Measurements from ENCODE around the gene MACROD2. TPM values are rescaled to one million over a fixed set of nuclear protein-coding genes. Genes with fewer than 3 reads are reported as not detected.
A peak's percentile ranks its signal among the peaks of the same experiment; 100 is the strongest.

Gene MACROD2
- polyA plus RNA-seq, 1 donor (not counting 4 experiments of a cell fraction or from before 2014, with no cell fraction given): 0.71 TPM

DNA sequence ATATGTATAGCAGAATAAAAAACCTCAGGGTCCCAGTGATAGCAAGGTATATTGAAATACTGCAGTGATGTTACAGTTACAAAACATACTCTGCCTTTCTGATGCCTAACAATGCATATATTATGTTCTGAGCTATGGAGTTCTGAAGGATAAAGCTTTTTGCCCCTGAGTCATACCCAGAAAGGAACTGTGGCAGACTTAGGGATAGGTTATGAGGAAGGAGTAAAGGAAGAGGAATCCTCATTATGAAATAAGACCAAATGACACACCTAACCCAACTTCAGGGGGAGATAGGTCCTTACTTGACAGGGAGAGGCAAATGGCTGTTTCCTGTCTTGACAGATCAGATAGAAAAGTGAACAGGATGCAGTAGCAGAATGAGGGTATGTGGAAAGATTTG lies 1282.7 kb downstream of the MACROD2 start:
- no peak for TF ChIP-seq EZH2 (IDR thresholded peaks at IDR 0.05; ENCODE audit: low read length)
- TF ChIP-seq, protein P1, sequence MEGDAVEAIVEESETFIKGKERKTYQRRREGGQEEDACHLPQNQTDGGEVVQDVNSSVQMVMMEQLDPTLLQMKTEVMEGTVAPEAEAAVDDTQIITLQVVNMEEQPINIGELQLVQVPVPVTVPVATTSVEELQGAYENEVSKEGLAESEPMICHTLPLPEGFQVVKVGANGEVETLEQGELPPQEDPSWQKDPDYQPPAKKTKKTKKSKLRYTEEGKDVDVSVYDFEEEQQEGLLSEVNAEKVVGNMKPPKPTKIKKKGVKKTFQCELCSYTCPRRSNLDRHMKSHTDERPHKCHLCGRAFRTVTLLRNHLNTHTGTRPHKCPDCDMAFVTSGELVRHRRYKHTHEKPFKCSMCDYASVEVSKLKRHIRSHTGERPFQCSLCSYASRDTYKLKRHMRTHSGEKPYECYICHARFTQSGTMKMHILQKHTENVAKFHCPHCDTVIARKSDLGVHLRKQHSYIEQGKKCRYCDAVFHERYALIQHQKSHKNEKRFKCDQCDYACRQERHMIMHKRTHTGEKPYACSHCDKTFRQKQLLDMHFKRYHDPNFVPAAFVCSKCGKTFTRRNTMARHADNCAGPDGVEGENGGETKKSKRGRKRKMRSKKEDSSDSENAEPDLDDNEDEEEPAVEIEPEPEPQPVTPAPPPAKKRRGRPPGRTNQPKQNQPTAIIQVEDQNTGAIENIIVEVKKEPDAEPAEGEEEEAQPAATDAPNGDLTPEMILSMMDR (optimal IDR thresholded peaks at IDR 0.05 in 1 of 3, IDR thresholded peaks at IDR 0.05 in 1 of 3, conservative IDR thresholded peaks at IDR 0.05 in 1 of 3; ENCODE audit: extremely low read depth in 1 of 3, insufficient read depth in 2 of 3, low read length in 3 of 3): no peak
- dilution Hi-C loops (cut with MboI; ENCODE audit: extremely low pct_ligation_motif_present, low sequenced_read_pairs): no loop called here

DNA sequence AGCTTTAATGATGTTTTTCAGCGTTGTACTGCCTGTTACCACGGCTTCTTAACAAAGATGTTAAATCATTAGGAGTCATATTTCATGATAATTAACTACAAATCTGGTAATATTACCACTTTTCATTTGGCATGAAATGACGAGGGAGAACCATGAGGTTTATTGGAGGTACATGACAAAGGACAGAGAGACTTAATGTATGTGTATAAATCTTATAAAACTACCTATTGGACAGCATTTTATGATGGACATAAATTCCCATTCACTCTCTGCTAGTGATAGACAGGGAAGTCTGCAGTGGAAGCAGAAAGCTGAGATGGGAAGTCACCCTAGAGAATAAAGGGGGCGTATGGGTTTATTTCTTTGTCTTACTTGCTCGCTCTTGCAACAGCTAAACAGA lies 1292.0 kb downstream of the MACROD2 start:
- Histone ChIP-seq H3K36me3 (ENCODE audit: control insufficient read depth in 2 of 2, extremely low read depth in 1 of 2, insufficient read depth in 2 of 2, low read length in 2 of 2) (no peaks in the 10 kb centered on the region), H3K27me3 (ENCODE audit: control insufficient read depth, extremely low read depth, insufficient read depth, low read length) (no peaks in the 10 kb centered on the region), H3K9me1 (ENCODE audit: control insufficient read depth, extremely low read depth, insufficient read depth, low read length) (no peaks in the 10 kb centered on the region), H2AFZ (ENCODE audit: control insufficient read depth, low read length) (no peak overlapping the region), H3K9ac (ENCODE audit: control insufficient read depth, extremely low read depth, insufficient read depth, low read length) (no peak overlapping the region), H3K9me3 (ENCODE audit: control insufficient read depth, low read depth, low read length) (no peaks in the 10 kb centered on the region), H3K4me1 (ENCODE audit: control insufficient read depth, extremely low read depth, insufficient read depth, low read length) (no peaks in the 10 kb centered on the region), H4K20me1 (ENCODE audit: control insufficient read depth, extremely low read depth, insufficient read depth, low read length) (no peaks in the 10 kb centered on the region), H3K79me2 (ENCODE audit: control insufficient read depth, insufficient read depth, low read length) (no peaks in the 10 kb centered on the region), H3K4me3 (ENCODE audit: control insufficient read depth in 2 of 3, extremely low read depth in 1 of 3, insufficient read depth in 2 of 3, low read depth in 1 of 3, low read length in 3 of 3) (no peak overlapping the region), H3K27ac (ENCODE audit: control insufficient read depth, insufficient read depth, low read length) (no peak overlapping the region), H3K4me2 (ENCODE audit: control insufficient read depth, extremely low read depth, insufficient read depth, low read depth, low read length) (no peak overlapping the region)
- no peak for TF ChIP-seq EZH2 (IDR thresholded peaks at IDR 0.05; ENCODE audit: low read length)
- TF ChIP-seq, protein P1 (optimal IDR thresholded peaks at IDR 0.05 in 1 of 3, IDR thresholded peaks at IDR 0.05 in 1 of 3, conservative IDR thresholded peaks at IDR 0.05 in 1 of 3; ENCODE audit: extremely low read depth in 1 of 3, insufficient read depth in 2 of 3, low read length in 3 of 3): no peak
- dilution Hi-C loops (cut with MboI; ENCODE audit: extremely low pct_ligation_motif_present, low sequenced_read_pairs): no loop called here
- FAIRE-seq (no peak), DNase-seq (ENCODE audit: low read depth, low spot score) (no peak)

More for the DNA sequence above, 1282.7 kb downstream of the MACROD2 start:
- H4K20me1 ChIP-seq (ENCODE audit: control insufficient read depth, extremely low read depth, insufficient read depth, low read length): no peaks in the 10 kb centered on the region
- peaks cover 13% of the 10 kb centered on the region for H3K4me1 ChIP-seq (ENCODE audit: control insufficient read depth, extremely low read depth, insufficient read depth, low read length)
- no peaks in the 10 kb centered on the region for H3K9me3 ChIP-seq (ENCODE audit: control insufficient read depth, low read depth, low read length)
- no peak overlapping the region for H3K9ac ChIP-seq (ENCODE audit: control insufficient read depth, extremely low read depth, insufficient read depth, low read length)
- H3K4me2 ChIP-seq (ENCODE audit: control insufficient read depth, extremely low read depth, insufficient read depth, low read depth, low read length): peak overlapping the region; percentile 1
- no peak overlapping the region for H3K4me3 ChIP-seq (ENCODE audit: control insufficient read depth in 2 of 3, extremely low read depth in 1 of 3, insufficient read depth in 2 of 3, low read depth in 1 of 3, low read length in 3 of 3)
- no peaks in the 10 kb centered on the region for H3K36me3 ChIP-seq (ENCODE audit: control insufficient read depth in 2 of 2, extremely low read depth in 1 of 2, insufficient read depth in 2 of 2, low read length in 2 of 2)
- H3K27ac ChIP-seq (ENCODE audit: control insufficient read depth, insufficient read depth, low read length): peak overlapping the region; percentile 32
- H2AFZ ChIP-seq (ENCODE audit: control insufficient read depth, low read length): peak overlapping the region; percentile 92
- H3K27me3 ChIP-seq (ENCODE audit: control insufficient read depth, extremely low read depth, insufficient read depth, low read length): no peaks in the 10 kb centered on the region
- peak; percentile 86 for FAIRE-seq
- DNase-seq (ENCODE audit: low read depth, low spot score): peak; percentile 15
- H3K9me1 ChIP-seq (ENCODE audit: control insufficient read depth, extremely low read depth, insufficient read depth, low read length): no peaks in the 10 kb centered on the region
- no peaks in the 10 kb centered on the region for H3K79me2 ChIP-seq (ENCODE audit: control insufficient read depth, insufficient read depth, low read length)
